KG1 (cell line): ENCODE data around the gene THSD4.
"Not testable (repeated sequence)": the region's sequence is repeated elsewhere in the genome, so short reads cannot be mapped to it uniquely, and the experiment has no call there.

Source experiments
- DNase-seq: peaks from one replicate; lab custom pipeline; 2025; lab: John Stamatoyannopoulos, UW

THSD4 gene

DNA sequence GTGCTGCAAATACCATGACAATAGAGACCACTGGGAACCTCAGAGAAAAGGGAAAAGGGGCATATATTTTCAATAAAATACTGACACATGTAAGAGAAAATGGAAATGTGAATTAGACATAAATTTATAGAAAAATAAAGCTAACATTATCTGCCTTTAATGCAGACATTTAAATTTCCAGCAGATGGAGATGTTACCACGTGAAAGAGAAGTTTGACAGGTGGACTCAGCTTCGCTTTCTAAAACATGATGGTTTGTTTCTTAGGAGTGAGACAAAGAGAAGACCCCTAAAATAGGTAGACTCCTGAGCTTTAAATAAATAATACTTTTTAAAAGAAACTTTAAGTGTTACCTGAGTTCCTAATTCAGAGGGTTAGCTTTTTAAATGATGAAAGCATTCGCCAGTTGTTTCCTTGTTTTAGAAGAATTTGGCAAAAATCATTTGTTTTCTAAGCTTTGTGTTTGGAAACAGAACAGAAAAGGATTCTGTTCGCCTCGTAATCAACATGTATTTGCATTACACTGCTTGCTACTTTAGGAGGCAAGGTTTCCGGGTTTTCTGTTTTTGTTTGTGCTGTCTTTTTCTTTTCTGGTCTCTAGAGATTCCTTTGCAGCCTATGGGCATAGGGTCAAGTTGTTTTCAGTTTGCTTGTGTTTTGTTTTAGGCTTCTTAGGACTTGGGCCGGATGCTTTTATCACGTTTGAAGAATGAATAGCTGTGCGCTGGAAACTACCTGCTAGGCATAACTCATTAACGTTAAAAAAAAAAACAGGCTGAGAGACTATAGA lies 271.4 kb downstream of the THSD4 start:
- DNase-seq, result no peak

DNA sequence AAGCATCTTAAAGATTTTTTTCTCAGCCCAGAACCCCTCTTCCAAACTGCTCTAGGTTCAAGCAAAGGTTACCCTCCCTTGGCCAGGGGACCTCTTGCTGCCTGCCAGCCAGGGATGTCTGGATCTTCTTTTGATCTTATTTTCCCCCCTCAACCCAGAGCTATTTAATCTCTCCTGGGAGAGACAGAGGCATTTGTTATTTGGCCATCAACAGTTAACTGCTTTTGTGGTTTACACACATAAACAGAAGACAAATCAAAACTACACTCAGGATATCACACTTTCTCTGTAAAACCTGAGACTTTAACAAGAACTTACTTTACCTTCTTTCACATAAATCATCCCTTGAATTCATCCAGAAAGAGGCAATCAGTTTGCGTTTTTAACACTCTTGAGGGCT lies 272.5 kb downstream of the THSD4 start:
- no peak for DNase-seq

DNA sequence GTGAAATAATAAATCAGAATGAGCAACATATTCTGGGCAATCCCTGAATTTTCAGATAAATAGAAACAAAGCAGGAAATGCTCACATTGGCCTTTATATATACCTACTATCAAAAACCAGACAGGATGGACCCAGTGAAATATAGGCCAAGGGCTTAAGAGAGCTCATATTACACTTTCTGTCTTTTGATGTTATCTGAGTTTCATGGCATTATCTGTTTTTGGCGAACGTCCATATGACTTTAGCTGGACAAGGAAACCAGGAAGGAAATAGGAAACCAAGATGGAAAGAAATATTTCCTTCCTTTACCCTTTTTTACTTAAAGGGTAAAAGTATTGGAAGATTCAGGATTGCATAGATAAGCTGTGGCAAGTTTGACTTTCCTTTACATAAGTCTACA lies 274.8 kb downstream of the THSD4 start:
- DNase-seq, result no peak

DNA sequence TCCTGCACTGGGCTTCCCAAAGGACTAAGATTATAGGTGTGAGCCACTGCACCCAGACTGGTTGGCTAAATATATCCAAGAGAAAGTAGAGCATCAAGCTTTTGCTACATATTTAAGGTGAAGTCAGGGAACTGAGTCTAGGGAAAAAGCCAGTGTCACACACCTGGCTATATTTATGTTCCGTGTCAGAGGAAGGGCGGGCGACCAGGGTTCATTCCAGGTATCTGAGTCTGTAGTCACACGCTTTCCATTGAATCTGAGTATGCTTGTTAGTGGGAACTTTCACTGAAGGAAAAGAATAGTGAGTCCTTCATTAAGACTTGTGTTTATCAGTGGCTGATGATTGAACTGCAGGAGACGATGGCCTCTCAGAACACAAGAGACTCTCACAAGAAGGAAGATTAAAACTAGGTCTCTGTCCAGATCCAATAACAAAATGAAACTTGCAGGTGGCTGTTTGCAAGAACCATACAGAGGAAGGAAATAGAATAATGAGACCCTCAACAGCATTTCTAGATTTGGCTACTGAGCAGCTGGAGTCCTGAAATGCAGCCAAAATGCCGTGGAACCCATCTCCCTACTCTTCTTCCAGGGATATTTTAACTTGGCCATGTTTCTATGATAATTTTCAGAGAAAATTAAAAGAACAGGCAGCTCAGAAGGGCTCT lies 276.3 kb downstream of the THSD4 start:
- no peak for DNase-seq

DNA sequence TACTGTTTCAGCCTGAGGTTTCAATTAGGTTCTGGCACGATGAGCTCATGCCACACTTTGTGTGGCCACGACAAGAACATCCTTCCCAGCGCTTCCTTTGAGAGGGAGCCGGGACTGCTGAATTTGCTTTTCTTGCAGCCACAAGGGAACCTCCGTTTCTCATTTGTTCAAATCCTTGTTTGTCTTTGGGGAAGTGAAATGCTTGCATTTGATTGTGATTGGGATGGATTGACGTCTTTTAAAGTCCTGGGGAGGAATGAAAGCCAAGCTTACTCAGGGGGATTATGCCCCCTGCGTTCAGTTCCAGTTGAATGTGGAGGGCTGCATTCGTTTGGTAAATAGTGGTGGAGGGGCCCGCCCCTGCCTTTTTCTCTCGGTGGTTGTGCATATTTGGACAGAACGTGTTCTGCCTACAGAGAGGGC lies 277.6 kb downstream of the THSD4 start:
- DNase-seq, result no peak

DNA sequence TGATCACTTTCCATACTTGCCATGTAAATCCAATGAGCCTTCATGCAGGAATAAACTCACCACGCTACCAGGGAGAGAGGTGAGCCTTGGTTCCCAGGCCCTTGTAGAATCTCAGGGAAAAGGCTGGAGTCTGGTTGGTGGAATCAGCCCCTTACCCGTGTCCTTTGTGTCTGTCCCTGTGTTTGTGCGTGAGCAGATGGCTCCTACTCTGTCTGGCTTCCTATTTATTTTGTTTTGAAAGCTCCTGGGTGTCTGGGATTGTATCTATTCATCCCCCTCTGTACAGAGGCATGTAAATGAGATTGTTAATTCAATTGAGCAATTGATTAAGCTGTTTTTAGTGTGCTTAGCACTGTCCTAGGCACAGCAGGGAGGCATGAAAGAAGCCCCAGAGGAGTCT lies 278.1 kb downstream of the THSD4 start:
- no peak for DNase-seq

DNA sequence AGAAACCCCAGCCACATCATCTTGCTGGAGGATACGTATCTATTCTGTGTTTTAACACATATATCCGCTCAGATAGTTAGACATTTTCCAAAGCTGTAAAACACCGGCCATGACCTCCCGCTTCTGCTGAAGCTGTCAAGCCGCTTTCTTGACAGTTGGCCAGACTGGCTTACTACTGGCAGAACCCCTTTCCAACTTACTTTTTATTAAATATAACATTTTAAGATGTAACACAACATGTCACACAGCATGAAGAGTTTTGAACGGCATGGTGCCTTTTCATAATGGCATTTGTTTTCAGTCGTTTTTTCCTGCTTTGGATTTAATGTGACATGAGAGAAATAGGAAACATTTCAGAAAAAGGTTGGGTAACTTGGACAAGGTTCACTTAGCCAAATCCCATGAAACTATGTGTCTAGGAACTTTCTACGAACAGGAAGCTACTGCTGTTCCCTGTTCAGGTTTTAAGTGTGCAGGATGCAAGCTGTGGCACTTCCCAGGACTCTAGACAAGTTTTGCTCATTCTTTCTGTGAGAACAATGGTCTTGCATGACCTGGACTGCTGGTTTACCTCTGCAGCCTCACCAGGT lies 281.4 kb downstream of the THSD4 start:
- DNase-seq, result no peak

DNA sequence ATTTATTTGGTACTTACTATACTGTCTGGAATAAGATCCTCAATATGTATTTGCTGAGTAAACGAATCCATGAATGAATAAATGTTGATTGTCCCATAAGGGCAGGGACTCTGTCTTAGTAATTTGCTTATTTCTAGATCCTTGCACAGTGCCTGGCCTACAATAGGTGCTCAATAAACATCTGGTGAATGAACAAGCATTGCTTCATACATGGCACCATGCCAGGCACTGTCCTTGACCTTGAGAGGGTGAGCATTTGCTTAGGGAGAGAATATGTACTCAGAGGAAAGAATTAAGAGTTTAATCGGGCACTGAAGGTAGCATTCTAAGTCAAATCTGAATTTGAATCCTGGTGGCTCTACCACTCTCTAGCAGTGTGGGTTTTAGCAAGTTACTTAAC lies 282.1 kb downstream of the THSD4 start:
- no peak for DNase-seq

DNA sequence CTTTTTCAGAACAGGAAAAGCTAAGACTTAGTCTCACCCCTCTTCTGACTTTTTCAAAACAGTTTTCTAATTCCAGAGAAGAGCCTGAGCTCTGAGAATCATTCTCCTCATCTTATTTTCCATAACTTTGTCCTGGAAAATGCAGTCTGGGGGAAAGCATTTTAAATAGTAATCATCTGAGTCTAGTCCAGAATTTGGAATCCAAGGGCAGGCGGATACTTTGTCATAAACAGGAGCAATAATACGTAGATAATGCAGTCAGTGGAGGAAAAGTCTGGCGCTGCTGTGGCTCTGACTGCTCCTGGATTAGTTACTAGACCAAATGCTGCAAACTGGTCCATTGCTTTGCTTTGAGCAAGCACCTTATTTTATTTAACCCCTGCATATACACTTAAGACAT lies 285.0 kb downstream of the THSD4 start:
- no peak for DNase-seq

DNA sequence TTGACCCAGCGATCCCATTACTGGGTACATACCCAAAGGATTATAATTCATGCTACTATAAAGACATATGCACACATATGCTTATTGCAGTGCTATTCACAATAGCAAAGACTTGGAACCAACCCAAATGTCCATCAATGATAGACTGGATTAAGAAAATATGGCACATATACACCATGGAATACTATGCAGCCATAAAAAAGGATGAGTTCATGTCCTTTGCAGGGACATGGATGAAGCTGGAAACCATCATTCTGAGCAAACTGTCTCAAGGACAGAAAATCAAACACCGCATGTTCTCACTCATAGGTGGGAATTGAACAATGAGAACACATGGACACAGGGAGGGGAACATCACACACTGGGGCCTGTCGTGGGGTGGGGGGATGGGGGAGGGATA lies 286.5 kb downstream of the THSD4 start:
- DNase-seq, result not testable (repeated sequence)

DNA sequence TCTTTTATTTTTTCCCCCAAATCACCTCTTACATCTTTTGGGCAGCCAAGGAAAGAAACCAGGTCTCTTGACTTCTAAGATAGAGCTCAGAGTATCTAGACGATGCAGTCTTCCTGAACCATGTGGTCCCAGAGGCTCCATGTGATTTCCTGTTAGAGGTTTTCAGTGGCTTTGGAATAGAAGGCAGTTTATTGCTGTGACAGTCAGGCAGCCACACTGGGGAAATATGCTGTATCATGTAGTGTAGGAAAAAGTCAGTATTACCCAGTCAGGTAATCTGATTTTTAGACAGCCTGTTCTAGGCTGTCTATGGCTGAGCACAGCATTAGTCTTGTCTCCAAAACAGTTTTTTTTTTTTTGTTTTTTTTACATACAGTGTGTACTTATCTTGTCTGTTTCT lies 294.3 kb downstream of the THSD4 start:
- DNase-seq, result no peak

DNA sequence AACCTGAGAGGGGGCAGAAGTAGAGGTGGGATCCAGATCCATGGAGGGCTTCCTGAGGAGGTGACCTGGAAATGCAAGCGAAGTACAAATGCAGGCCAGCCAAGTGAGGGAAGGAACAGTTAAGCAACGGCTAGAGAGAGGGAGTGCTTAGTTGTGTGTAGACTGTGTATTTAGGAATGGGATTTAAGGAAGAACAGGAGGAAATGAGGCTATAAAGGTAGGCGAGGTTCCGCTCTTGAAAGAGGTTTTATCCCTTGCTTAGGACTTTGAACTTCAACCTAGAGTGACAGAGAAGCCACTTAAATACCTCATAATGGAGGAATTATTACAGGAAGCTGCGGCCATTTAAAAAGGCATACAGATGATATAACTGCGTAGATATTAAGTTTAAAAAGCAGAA lies 295.1 kb downstream of the THSD4 start:
- DNase-seq, result no peak

DNA sequence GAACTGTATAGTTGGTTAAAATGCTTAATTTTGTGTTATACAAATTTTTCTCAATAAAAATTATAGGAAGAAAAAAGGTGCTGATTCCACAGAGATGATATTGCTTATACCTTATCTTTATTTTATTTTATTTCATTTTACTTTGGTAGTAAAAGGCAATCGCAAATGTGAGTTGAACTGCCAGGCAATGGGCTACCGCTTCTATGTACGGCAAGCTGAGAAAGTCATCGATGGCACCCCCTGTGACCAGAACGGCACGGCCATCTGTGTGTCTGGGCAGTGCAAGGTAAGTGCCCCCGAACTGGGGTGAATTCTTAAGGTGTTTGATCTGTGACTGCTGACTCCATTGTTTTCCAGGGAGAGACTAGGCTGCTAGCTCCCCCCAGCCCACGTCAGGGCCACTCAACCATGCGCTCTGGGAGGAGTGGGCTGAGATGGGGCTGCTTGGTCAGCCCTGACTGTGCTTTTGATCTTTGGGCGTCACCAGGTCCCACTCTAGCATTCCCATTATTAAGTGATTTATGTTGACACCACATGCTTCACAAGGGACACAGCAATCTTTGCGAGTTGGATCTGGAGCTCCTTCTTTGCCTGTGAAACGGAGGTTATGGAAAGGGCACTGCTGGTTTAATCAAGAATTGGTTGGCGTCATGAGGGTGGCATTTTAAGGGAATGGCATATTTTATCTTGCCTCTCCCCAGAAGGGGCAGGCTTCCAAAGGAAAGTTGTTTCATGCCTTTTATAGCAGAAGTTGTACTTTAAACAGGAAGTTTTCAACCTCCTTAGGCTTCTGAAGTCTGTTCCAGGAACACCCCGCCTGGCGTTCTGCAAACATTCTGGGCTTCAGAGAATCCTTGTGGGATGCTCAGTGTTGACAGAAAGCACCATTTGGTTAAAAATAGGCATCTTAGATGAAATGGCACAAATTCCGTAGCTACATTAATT lies 296.5 kb downstream of the THSD4 start:
- no peak for DNase-seq

DNA sequence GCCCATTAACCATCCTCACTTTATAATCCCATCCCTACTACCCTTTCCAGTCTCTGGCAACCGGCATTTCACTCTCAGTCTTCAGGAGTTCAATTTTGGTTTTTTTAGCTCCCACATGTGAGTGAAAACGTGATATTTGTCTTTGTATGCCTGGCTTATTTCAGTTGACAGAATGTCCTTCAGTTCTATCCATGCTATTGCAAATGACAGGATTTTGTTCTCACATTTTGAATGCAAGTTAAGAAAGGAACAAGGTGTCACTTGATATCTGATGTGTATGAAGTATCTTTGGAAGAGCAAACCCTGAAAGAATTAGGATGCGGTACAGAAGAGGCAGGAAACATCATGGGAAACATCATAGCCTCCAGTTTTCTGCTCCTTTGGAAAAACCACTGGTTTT lies 298.1 kb downstream of the THSD4 start:
- DNase-seq, result no peak

DNA sequence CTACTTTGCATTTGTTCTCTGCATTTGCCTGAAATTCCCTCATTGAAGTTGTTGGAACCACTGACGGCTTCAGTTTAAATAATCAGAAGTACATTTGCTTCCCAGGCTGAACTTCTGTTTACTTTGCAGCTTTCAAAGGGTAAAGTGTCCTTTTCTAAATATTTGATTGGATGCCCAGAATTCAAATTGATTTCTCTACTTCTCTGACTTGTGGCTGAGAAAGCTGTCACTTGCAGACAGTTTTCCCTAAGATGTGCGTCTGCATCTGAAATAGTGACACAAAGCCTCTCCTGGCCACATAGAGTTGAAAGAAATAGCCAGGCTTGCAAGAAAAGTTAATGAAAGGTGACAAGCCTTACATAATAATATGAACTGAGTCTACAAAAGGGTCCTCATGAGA lies 299.6 kb downstream of the THSD4 start:
- DNase-seq, result no peak

DNA sequence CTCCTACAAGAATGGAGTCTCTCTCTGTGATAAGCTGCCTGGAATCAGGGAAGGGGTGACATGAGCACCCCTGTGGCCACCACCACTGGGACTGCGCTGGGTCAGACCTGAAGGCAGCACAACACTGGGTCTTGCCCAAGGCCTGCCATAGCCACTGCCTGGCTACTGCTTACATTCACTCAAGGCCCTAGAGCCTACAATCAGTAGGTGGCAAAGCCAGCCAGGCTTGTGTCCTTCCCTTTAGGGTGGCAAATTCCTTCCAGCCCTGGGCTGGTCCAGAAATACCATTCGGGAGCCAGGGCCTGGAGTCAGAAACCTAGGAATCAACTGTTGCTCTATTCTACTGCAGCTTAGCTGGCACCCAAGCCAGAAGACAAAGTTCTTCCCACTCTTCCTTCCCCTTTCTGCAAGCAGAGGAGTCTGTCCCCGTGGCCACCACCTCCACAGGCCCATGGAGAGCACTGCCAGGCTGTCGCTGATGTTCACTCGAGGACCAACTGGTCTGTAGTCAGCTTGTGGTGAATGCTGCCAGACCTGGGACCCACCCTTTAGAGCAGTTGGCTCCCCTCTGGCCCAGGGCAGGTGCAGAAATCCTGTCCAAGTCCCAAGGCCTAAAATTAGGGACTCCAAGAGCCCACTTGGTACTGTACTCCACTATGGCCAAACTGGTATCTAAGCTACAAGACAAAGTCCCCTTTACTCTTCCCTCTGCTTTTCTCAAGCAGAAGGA lies 307.4 kb downstream of the THSD4 start:
- no peak for DNase-seq

DNA sequence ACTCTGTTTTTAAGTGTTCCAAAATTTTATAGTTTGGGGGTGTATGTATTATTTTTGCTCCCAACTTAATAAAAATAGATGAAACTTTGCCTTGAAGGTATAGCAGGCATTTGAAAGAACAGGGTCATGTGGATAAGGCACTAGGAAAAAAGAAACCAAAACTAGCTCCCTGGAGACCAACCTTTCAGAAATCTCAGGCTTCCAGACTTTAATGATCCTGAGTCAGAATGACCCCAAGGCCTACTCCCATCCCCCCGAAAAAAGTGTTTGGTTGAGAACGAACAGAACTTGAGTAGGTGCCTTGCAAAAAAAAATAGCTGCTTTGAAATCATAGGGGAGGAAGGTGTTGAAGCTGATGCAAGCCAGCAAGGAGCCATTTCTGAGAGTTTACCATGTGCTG lies 309.5 kb downstream of the THSD4 start:
- no peak for DNase-seq

DNA sequence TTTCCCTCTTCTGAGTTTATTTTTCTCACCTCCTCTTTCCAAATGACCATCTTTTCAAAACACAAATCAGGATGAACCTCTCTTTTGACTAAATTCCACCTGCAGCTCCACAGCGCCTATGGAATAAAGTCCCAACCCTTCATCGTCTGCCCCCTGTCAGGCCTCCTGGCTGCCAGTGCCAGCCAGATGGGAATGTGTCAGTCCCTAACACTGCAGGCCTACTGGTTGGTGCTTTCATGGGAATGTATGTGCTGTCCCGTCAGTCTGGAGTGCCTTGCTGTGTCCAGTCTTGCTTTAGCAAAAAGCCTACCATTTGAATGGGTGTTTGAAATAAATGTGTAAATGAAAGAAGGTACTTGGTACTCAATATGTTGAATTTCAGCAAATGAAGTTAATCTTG lies 310.1 kb downstream of the THSD4 start:
- no peak for DNase-seq

DNA sequence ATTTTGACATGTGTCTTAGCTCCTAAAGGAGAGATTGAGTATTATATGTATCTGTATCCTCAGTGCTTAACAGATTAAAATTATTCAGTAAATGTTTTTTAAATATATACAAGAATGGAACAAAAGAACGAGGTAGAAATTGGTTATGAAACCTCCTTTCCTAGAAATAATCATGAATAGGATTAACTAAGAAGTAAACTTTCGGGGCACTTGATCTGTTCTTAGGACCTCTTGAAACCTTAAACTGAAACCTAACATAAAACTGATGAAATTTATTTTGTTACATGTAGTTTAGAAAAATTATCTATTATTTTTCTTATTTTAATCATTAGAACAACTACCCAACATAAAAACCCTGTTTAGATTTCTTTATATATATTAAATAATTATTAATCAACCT lies 311.5 kb downstream of the THSD4 start:
- DNase-seq, result no peak

DNA sequence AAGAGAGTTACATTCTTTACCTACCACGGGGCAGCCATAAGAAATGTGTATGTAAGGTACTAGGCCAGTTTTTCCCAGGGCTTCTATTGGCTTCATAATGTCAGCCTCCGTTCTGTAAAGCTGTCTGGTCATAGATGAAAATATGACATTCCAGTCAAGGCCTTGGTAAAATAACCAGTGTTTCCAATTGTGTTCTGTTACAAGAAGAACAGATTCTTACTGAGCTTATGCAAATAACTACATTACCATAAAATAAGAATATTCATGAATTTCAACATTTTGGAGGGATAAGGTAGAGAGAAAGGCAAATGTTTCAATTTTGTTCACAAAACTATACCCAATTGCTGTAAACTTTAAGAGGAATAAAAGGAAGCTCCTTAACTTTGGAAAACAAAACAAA lies 315.5 kb downstream of the THSD4 start:
- DNase-seq, result no peak
